NT2/D1 (cell line): Measurements from ENCODE around the gene RAMP3.

Experiments used
- DNase-seq: peaks from one replicate; pipeline ENCODE4 v3.0.0-alpha.2; 2011; ENCODE audit warnings: low read depth, low spot score
- H3K27me3 ChIP-seq: 2 replicates; pipeline ENCODE4 v1.6.0; 2011; ENCODE audit warnings: mild to moderate bottlenecking; ENCODE audit not compliant: insufficient read length, insufficient read depth
- H3K36me3 ChIP-seq: 2 replicates; pipeline ENCODE4 v1.6.1; 2011; ENCODE audit warnings: mild to moderate bottlenecking, low read length, mixed read lengths; ENCODE audit not compliant: insufficient read depth, insufficient read length
- H3K4me1 ChIP-seq: 2 replicates; pipeline ENCODE4 v1.5.1; 2011; ENCODE audit not compliant: insufficient read depth, insufficient read length
- H3K4me3 ChIP-seq: 2 replicates; pipeline ENCODE4 v1.5.1; 2011; ENCODE audit warnings: low read depth; ENCODE audit not compliant: insufficient read length
- H3K9ac ChIP-seq: 2 replicates; pipeline ENCODE4 v1.6.0; 2011; ENCODE audit warnings: low read depth; ENCODE audit not compliant: insufficient read length
- H3K9me3 ChIP-seq: 2 replicates; pipeline ENCODE4 v1.5.1; 2011; ENCODE audit warnings: mild to moderate bottlenecking, low read length; ENCODE audit not compliant: insufficient read depth
- SUZ12 ChIP-seq: IDR thresholded peaks from 2 replicates; pipeline ENCODE4 v1.6.1; 2011; ENCODE audit not compliant: insufficient read length, insufficient read depth; ENCODE audit errors: extremely low read depth
- YY1 ChIP-seq: IDR thresholded peaks from 2 replicates; pipeline ENCODE4 v1.6.1; 2011; ENCODE audit not compliant: insufficient read length, insufficient read depth
- ZNF274 ChIP-seq: IDR thresholded peaks from 2 replicates; pipeline ENCODE4 v1.6.1; 2011; ENCODE audit warnings: mild to moderate bottlenecking, low read depth, low read length

RAMP3 gene

DNA sequence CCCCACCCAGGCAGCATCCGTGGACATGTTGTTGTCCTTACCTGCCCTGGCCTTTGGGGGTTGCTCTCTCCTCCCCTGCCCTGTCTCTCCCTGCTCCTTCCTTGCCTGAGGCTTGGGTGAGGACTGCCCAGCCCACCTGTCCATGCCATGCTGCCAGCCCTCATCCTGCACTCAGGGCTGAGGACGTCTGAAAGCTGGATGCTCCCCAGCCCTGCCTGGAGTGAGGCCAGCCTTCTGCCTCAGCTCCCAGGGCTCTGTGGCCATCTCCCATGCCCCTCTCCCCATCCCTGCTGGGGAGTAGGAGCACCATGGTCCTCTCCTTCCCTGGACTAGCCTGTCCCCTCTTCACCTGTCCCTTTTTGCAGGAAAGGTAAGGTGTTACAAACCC is 68.4 kb downstream of the RAMP3 start:
- no peaks in the 10 kb centered on the region for H3K36me3 ChIP-seq
- no peak overlapping the region for H3K4me3 ChIP-seq
- no peaks in the 10 kb centered on the region for H3K27me3 ChIP-seq
- no peak overlapping the region for H3K9ac ChIP-seq
- H3K9me3 ChIP-seq, result no peaks in the 10 kb centered on the region
- no peak for TF ChIP-seq YY1
- TF ChIP-seq SUZ12, result no peak
- TF ChIP-seq ZNF274, result no peak
- DNase-seq, result no peak
- no peaks in the 10 kb centered on the region for H3K4me1 ChIP-seq

GRCh38 chr7:45229156-45229920 is 71.7 kb downstream of the RAMP3 start:
- Histone ChIP-seq H3K27me3 (peaks cover 2% of the 10 kb centered on the region), H3K4me1 (no peaks in the 10 kb centered on the region), H3K4me3 (no peak overlapping the region), H3K9ac (no peak overlapping the region), H3K36me3 (no peaks in the 10 kb centered on the region), H3K9me3 (no peaks in the 10 kb centered on the region)
- no peak for DNase-seq
- no peak for TF ChIP-seq SUZ12
- no peak for TF ChIP-seq YY1
- no peak for TF ChIP-seq ZNF274

- no peaks in the 10 kb centered on the region for H3K9me3 ChIP-seq
- H3K4me3 ChIP-seq, result no peak overlapping the region
- no peaks in the 10 kb centered on the region for H3K36me3 ChIP-seq
- peaks cover 2% of the 10 kb centered on the region for H3K27me3 ChIP-seq
- TF ChIP-seq ZNF274 (no peak), YY1 (no peak), SUZ12 (no peak)
- H3K9ac ChIP-seq, result no peak overlapping the region
- no peaks in the 10 kb centered on the region for H3K4me1 ChIP-seq
- DNase-seq, result peak; percentile 15
These were observed 72.5 kb downstream of the RAMP3 start for GRCh38 chr7:45230083-45230482.

DNA sequence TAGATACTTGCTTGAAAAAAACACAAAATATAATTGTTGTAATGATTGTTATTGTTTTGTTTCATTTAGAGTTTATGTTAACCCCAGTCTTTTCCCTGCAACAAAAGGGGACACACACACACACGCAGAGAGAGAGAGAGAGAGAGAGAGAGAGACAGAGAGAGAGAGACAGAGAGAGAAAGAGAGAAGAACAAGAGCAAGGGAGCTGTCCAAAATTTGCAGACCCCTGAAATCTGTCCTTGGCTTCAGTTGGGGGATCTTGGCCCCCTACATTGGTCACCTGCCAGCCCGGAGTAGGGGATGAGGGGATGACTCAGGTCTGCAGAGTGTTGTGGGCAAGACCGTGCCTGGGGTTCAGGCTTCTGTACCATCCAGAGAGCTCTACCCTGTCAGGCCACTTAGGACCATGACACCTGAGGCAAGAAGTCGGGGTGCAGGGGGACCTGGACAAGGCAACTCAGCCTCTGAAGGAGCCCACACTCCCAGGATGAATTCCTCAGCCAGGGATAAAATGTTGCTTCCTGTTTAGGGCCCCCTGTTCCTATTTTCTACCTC is 73.1 kb downstream of the RAMP3 start:
- H3K4me1 ChIP-seq, result no peaks in the 10 kb centered on the region
- peaks cover 2% of the 10 kb centered on the region for H3K27me3 ChIP-seq
- H3K4me3 ChIP-seq, result no peak overlapping the region
- no peak for DNase-seq
- H3K9me3 ChIP-seq, result no peaks in the 10 kb centered on the region
- TF ChIP-seq ZNF274 (no peak), SUZ12 (no peak), YY1 (no peak)
- no peaks in the 10 kb centered on the region for H3K36me3 ChIP-seq
- no peak overlapping the region for H3K9ac ChIP-seq

DNA sequence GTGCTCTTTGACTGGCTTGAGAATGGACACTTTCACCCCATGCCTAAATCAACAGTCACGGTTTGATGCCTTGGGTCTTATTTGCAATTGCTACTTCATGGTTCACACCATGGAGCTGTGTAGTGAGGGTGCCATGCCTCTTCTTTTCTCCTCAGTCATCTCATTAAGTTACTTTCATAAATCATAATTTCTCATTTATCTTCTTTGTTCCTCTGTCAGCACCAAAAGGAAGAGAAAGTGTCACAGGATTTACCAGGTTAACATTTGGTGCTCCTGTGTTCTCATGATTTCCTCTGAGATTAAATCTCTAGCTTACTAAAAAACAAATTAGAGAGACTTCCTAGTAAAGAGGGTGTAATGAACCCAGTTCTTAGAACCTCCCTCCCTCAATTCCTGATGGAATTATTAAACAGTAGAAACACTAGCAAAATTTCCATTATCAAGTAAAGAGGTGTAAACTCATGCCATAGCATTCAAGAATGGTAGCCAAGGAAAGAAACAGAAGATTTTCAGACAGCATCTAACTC is 75.7 kb downstream of the RAMP3 start:
- no peaks in the 10 kb centered on the region for H3K4me1 ChIP-seq
- no peaks in the 10 kb centered on the region for H3K36me3 ChIP-seq
- DNase-seq, result no peak
- no peak overlapping the region for H3K9ac ChIP-seq
- H3K4me3 ChIP-seq, result no peak overlapping the region
- H3K27me3 ChIP-seq, result peaks cover 2% of the 10 kb centered on the region
- TF ChIP-seq ZNF274 (no peak), YY1 (no peak), SUZ12 (no peak)
- no peaks in the 10 kb centered on the region for H3K9me3 ChIP-seq
